Spleen (tissue), 13 donors: ENCODE data around the gene METTL14. TPM values are rescaled to one million over a fixed set of nuclear protein-coding genes. Genes with fewer than 3 reads are reported as not detected.
"Not testable (repeated sequence)": the region's sequence is repeated elsewhere in the genome, so short reads cannot be mapped to it uniquely, and the experiment has no call there.

Source experiments
- DNase-seq: peaks from one replicate; pipeline ENCODE4 v3.0.0-alpha.2; 2020
- H3K27ac ChIP-seq, 8 donors: fragments of 200-600 bp; sonication (generic) in 7 of 8; 1 replicate in 4 of 8; 2 replicates in 4 of 8; pipeline versions ENCODE4 v1.5.0 to v1.8.0; 2016 to 2021; ENCODE audit warnings: inconsistent platforms in 4 of 8, mild to moderate bottlenecking in 4 of 8, moderate library complexity in 1 of 8
- H3K27me3 ChIP-seq, 7 donors: fragments of 200-600 bp; sonication (generic) in 6 of 7; replicated peaks in 1 of 7; 1 replicate in 4 of 7; 2 replicates in 3 of 7; pipeline versions ENCODE4 v1.5.0 to v1.8.0; 2016 to 2021; ENCODE audit warnings: inconsistent platforms in 3 of 7, mild to moderate bottlenecking in 1 of 7
- H3K36me3 ChIP-seq, 6 donors: fragments of 200-600 bp; sonication (generic) in 5 of 6; 1 replicate in 4 of 6; 2 replicates in 2 of 6; pipeline versions ENCODE4 v1.5.0 to v1.8.0; 2016 to 2021; ENCODE audit warnings: inconsistent platforms in 2 of 6
- H3K4me1 ChIP-seq, 6 donors: fragments of 200-600 bp; sonication (generic) in 5 of 6; 1 replicate in 3 of 6; 2 replicates in 3 of 6; pipeline versions ENCODE4 v1.5.0 to v1.8.0; 2016 to 2021; ENCODE audit warnings: inconsistent platforms in 3 of 6
- H3K4me3 ChIP-seq, 8 donors: fragments of 200-600 bp; sonication (generic) in 7 of 8; 1 replicate in 4 of 8; 2 replicates in 4 of 8; pipeline versions ENCODE4 v1.5.0 to v1.8.0; 2016 to 2021; ENCODE audit warnings: inconsistent platforms in 4 of 8, mild to moderate bottlenecking in 4 of 8, moderate library complexity in 2 of 8
- H3K9me3 ChIP-seq, 8 donors: fragments of 200-600 bp; sonication (generic) in 7 of 8; 1 replicate in 4 of 8; 2 replicates in 4 of 8; pipeline versions ENCODE4 v1.5.0 to v1.8.0; 2016 to 2021; ENCODE audit warnings: inconsistent platforms in 4 of 8
- CTCF ChIP-seq, 11 experiments: fragments of 200-600 bp in 7 of 11; fragments of 450-650 bp in 4 of 11; sonication (generic) in 4 of 11; IDR thresholded peaks in 8 of 11; conservative IDR thresholded peaks in 3 of 11; 1 replicate in 7 of 11; 2 replicates in 4 of 11; pipeline versions ENCODE4 v1.4.0 to v1.8.0; 2016 to 2021; ENCODE audit warnings: antibody characterized with exemption in 11 of 11, inconsistent platforms in 4 of 11, mild to moderate bottlenecking in 1 of 11
- POLR2A ChIP-seq, 3 donors: fragments of 450-650 bp; IDR thresholded peaks; one replicate each; pipeline ENCODE4 v1.5.1; 2017; ENCODE audit warnings: antibody characterized with exemption in 3 of 3, mild to moderate bottlenecking in 1 of 3
- POLR2AphosphoS5 ChIP-seq, 3 donors: sonication (generic); formaldehyde crosslinking; IDR thresholded peaks; one replicate each; pipeline ENCODE4 v1.5.1; 2017; ENCODE audit warnings: antibody characterized with exemption in 3 of 3
- WGBS, 5 donors: extraction: QIAGEN DNeasy Blood & Tissue Kit in 3 of 5; methylation state at CpG; one replicate each; pipeline versions ENCODE4 v1.1.5 to v1.1.7; 2013 to 2018; 5-methylcytosine and 5-hydroxymethylcytosine counted together
- intact Hi-C: fragments of 100-400 bp; cut with DNase I; formaldehyde crosslinking; loops from one replicate; pipeline ENCODE4 v1.15.0; 2023; ENCODE audit warnings: low total_unique reads
- long read RNA-seq, 2 donors: transcript quantifications; one replicate each; lab custom pipeline, GENCODE V29; 2026
- polyA plus RNA-seq, 3 donors: library from polyadenylated mRNA; stranded (reverse); fragments of 200-250 nt; gene quantifications; one replicate each; pipeline ENCODE4 v1.2.1, GENCODE V29; 2013
- total RNA-seq, 7 donors: library from RNA; depleted of rRNA in 3 of 7; stranded (reverse); fragments of >200 nt in 3 of 7; fragmentation: NEBNext Ultra II Directional in 4 of 7; extraction: Animal tissue kit (Norgen Biotek cat#: 25700) in 4 of 7; gene quantifications; one replicate each; pipeline versions ENCODE4 v1.1.0 to v1.2.1, GENCODE V29; 2016 to 2021
- donor health status: healthy with polysubstance abuse.
- donor health status: DM: no; HTN: no; CAD: no; lungs with moderate emphysema.
- donor health status: DM: no; HTN: no; CAD: no.
- donor health status: Bipolar disorder and iron deficiency.
- donor health status: healthy.
- donor health status: DM: no; HTN: no; CAD: no.
- donor health status: DM: yes; HTN: yes; CAD: no.

The METTL14 gene
- total RNA-seq (10 to 100 TPM; 26.6 to 48.3 (median 40.4) TPM), polyA plus RNA-seq (10 to 100 TPM in 1 of 3 donors, 1 to 10 TPM in 2; 7.1 to 10.8 (median 7.9) TPM)
- long read RNA-seq, donor 1, full-length matches to known transcripts: 3 of 35 reads
- long read RNA-seq, donor 1, partial matches to known transcripts: 32 of 35 reads
- long read RNA-seq, donor 1, other reads (novel, unspliced or antisense): 0 of 35 reads
- long read RNA-seq, donor 2, full-length matches to known transcripts: 3 of 3 reads
- long read RNA-seq, donor 2, partial matches to known transcripts: 0 of 3 reads
- long read RNA-seq, donor 2, other reads (novel, unspliced or antisense): 0 of 3 reads

- intact Hi-C loops: loop anchor here (5.0 kb wide), 1 partner anchor 408 kb away; no protein-coding TSS in a partner anchor
- Histone ChIP-seq H3K27ac (peak within 1 kb of the TSS; percentile 69 to 93 (median 91)), H3K36me3 (peaks cover 0 to 27% (median 23%) of the 10 kb centered on the region in 6 donors), H3K4me3 (peak within 1 kb of the TSS; percentile 56 to 73 (median 64)), H3K4me1 (peaks cover 12 to 33% (median 22%) of the 10 kb centered on the region in 6 donors), H3K27me3 (no peaks in the 10 kb centered on the region), H3K9me3 (no peaks in the 10 kb centered on the region)
- TF ChIP-seq POLR2AphosphoS5 (IDR thresholded peaks at IDR 0.05): peak; percentile 85 to 89 (median 85)
- peak in 6 of 11 experiments; percentile 30 to 49 (median 36) for TF ChIP-seq CTCF (IDR thresholded peaks at IDR 0.05 in 8 of 11, conservative IDR thresholded peaks at IDR 0.05 in 3 of 11)
- TF ChIP-seq POLR2A (IDR thresholded peaks at IDR 0.05): peak in 1 of 3 donors; percentile 18
- WGBS, 5 donors: 5 to 6% (median 5%) methylated on average over 41 to 42 of the region's 42 CpGs
- DNase-seq: peak; percentile 96
These were observed at the start of gene METTL14 for GRCh38 chr4:118684873-118685811. TSS of gene METTL14 (plus strand) at chr4:118685392. CDS start at chr4:118685535, 143 bp downstream.

GRCh38 chr4:118636126-118636525, 49.1 kb upstream of the METTL14 start:
- H3K27me3 ChIP-seq, H3K4me1 ChIP-seq, H3K4me3 ChIP-seq, DNase-seq, intact Hi-C loops, H3K9me3 ChIP-seq, H3K27ac ChIP-seq: not testable (repeated sequence)
- WGBS, 5 donors: 83 to 96% (median 92%) methylated on average over 6 to 8 of the region's 9 CpGs
- H3K36me3 ChIP-seq: peaks cover 0 to 36% (median 19%) of the 10 kb centered on the region in 6 donors

GRCh38 chr4:118664665-118665064, 20.5 kb upstream of the METTL14 start:
- H3K36me3 ChIP-seq, H3K27me3 ChIP-seq, H3K27ac ChIP-seq, DNase-seq, H3K4me1 ChIP-seq, intact Hi-C loops, H3K4me3 ChIP-seq, H3K9me3 ChIP-seq: not testable (repeated sequence)
- 62 to 70% (median 63%) methylated on average over 5 of the region's 5 CpGs for WGBS, 5 donors

- H3K4me3 ChIP-seq, H3K9me3 ChIP-seq, H3K4me1 ChIP-seq, H3K27ac ChIP-seq, H3K27me3 ChIP-seq, H3K36me3 ChIP-seq, DNase-seq, intact Hi-C loops: not testable (repeated sequence)
- WGBS, 5 donors: 35 to 63% (median 46%) methylated on average over 1 of the region's 1 CpG
These were observed 16.0 kb upstream of the METTL14 start for GRCh38 chr4:118669220-118669619.

GRCh38 chr4:118670968-118671367, 14.2 kb upstream of the METTL14 start:
- 88 to 95% (median 93%) methylated on average over 2 of the region's 2 CpGs for WGBS, 5 donors
- H3K4me1 ChIP-seq, intact Hi-C loops, H3K27ac ChIP-seq, H3K36me3 ChIP-seq, H3K27me3 ChIP-seq, DNase-seq, H3K9me3 ChIP-seq, H3K4me3 ChIP-seq: not testable (repeated sequence)

- 84 to 91% (median 87%) methylated on average over 2 of the region's 2 CpGs for WGBS, 5 donors
- TF ChIP-seq POLR2AphosphoS5 (IDR thresholded peaks at IDR 0.05): no peak
- no peak for TF ChIP-seq CTCF (IDR thresholded peaks at IDR 0.05 in 8 of 11, conservative IDR thresholded peaks at IDR 0.05 in 3 of 11)
- TF ChIP-seq POLR2A (IDR thresholded peaks at IDR 0.05): no peak
- Histone ChIP-seq H3K9me3 (no peaks in the 10 kb centered on the region), H3K27me3 (no peaks in the 10 kb centered on the region), H3K4me1 (no peaks in the 10 kb centered on the region), H3K27ac (no peak overlapping the region), H3K4me3 (no peak overlapping the region), H3K36me3 (no peaks in the 10 kb centered on the region)
- DNase-seq: no peak
- intact Hi-C loops: no loop called here
These were observed 9.1 kb upstream of the METTL14 start for GRCh38 chr4:118676128-118676527.
